AG04450 (cell line): ENCODE measurements around the gene DPF1. TPM values are rescaled to one million over a fixed set of nuclear protein-coding genes. Genes with fewer than 3 reads are reported as not detected.

Source experiments
- CTCF ChIA-PET: fragments of 300-600, 350-600 bp; formaldehyde crosslinking; extraction: SDS; loops from one replicate; lab custom pipeline; 2022; ENCODE audit warnings: antibody characterized with exemption, inconsistent platforms; lab: Charles Lee
- POLR2A ChIA-PET: fragments of 350-600 bp; formaldehyde crosslinking; extraction: SDS; loops from one replicate; lab custom pipeline; 2021; ENCODE audit warnings: antibody characterized with exemption, inconsistent platforms; lab: Yijun Ruan, JAX
- DNase-seq: peaks from one replicate; pipeline ENCODE4 v3.0.0-alpha.2; 2011; ENCODE audit warnings: low read depth, low spot score
- H3K27ac ChIP-seq: one replicate; pipeline ENCODE4 v1.5.1; 2012; ENCODE audit warnings: low read depth, low read length, control low read depth
- H3K27me3 ChIP-seq: one replicate; pipeline ENCODE4 v1.6.0; 2012; ENCODE audit warnings: low read length; ENCODE audit not compliant: control insufficient read depth, insufficient read depth
- H3K4me3 ChIP-seq: 2 replicates; pipeline ENCODE4 v1.5.1; 2011; ENCODE audit warnings: mild to moderate bottlenecking, low read depth, low read length, control low read depth
- H3K9me3 ChIP-seq: 2 replicates; pipeline ENCODE4 v1.5.1; 2012; ENCODE audit warnings: low read length; ENCODE audit not compliant: control insufficient read depth, insufficient read depth
- CTCF ChIP-seq: IDR thresholded peaks from 2 replicates; pipeline ENCODE4 v1.5.1; 2011; ENCODE audit warnings: low read depth, low read length, control low read depth, inconsistent platforms
- polyA plus RNA-seq: library from polyadenylated mRNA; depleted of rRNA; stranded (reverse); fragments of >200 nt; gene quantifications from 2 replicates; pipeline ENCODE4 v1.2.3, GENCODE V29; 2011

Gene DPF1
- polyA plus RNA-seq, 1 experiment, result 1.4 TPM

- no peak for TF ChIP-seq CTCF
- CTCF ChIA-PET, result interaction anchor here (0.7 kb wide), 2 partner anchors 88 to 320 kb away, joined by 3 to 11 read pairs; no protein-coding TSS in a partner anchor
- POLR2A ChIA-PET, result no interaction called here
These were observed 1.8 kb downstream of the DPF1 start for GRCh38 chr19:38221919-38222830.

GRCh38 chr19:38221421-38221820, 2.6 kb downstream of the DPF1 start:
- H3K27ac ChIP-seq, result no peak overlapping the region
- ChIA-PET CTCF (interaction anchor here (0.7 kb wide), 2 partner anchors 87 to 319 kb away, joined by 3 to 11 read pairs; no protein-coding TSS in a partner anchor), POLR2A (no interaction called here)
- TF ChIP-seq CTCF, result no peak
- no peaks in the 10 kb centered on the region for H3K27me3 ChIP-seq
- no peak for DNase-seq
- no peaks in the 10 kb centered on the region; the same call in 1 of the 2 replicates for H3K9me3 ChIP-seq
- H3K4me3 ChIP-seq, result no peak overlapping the region

More at GRCh38 chr19:38221919-38222830, 1.8 kb downstream of the DPF1 start:
- Histone ChIP-seq H3K27ac (no peak overlapping the region), H3K4me3 (no peak overlapping the region), H3K27me3 (no peaks in the 10 kb centered on the region), H3K9me3 (no peaks in the 10 kb centered on the region; the same call in 1 of the 2 replicates)
- DNase-seq, result no peak

DNA sequence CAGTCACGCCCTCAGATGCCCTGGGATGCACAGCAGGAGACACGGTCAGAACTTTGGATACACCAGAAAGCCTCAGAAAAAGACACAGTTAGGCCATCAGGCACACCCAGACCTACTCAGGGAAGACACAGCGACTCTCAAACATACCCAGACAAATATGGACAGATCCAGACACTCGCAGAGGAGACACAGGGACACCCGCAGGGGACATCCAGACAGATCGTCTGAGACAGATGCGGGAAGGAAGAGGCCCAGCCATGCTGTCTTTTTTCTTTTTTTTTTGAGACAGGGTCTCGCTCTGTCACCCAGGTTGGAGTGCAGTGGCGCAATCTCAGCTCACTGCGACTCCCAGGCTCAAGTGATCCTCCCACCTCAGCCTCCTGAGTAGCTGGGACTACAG, 4.8 kb downstream of the DPF1 start:
- Histone ChIP-seq H3K9me3 (no peaks in the 10 kb centered on the region; the same call in 1 of the 2 replicates), H3K27me3 (no peaks in the 10 kb centered on the region), H3K4me3 (no peak overlapping the region), H3K27ac (no peak overlapping the region)
- ChIA-PET POLR2A (no interaction called here), CTCF (no interaction called here)
- no peak for DNase-seq
- no peak for TF ChIP-seq CTCF

- Histone ChIP-seq H3K9me3 (no peaks in the 10 kb centered on the region; the same call in 1 of the 2 replicates), H3K27ac (no peak overlapping the region), H3K27me3 (no peaks in the 10 kb centered on the region), H3K4me3 (no peak overlapping the region)
- CTCF ChIA-PET, result interaction anchor here (1.2 kb wide), 1 partner anchor 9 kb away, joined by 3 read pairs; no protein-coding TSS in a partner anchor
- no peak for TF ChIP-seq CTCF
- POLR2A ChIA-PET, result no interaction called here
- no peak for DNase-seq
These were observed 5.8 kb downstream of the DPF1 start for GRCh38 chr19:38218204-38218603.
